ENCODE results near the gene COA8. TPM values are rescaled to one million over a fixed set of nuclear protein-coding genes. Genes with fewer than 3 reads are reported as not detected.
A peak's percentile ranks its signal among the peaks of the same experiment; 100 is the strongest.

Gene COA8
- total and polyA plus RNA-seq, 12 donors: 4.9 to 59.6 (median 33.0) TPM

DNA sequence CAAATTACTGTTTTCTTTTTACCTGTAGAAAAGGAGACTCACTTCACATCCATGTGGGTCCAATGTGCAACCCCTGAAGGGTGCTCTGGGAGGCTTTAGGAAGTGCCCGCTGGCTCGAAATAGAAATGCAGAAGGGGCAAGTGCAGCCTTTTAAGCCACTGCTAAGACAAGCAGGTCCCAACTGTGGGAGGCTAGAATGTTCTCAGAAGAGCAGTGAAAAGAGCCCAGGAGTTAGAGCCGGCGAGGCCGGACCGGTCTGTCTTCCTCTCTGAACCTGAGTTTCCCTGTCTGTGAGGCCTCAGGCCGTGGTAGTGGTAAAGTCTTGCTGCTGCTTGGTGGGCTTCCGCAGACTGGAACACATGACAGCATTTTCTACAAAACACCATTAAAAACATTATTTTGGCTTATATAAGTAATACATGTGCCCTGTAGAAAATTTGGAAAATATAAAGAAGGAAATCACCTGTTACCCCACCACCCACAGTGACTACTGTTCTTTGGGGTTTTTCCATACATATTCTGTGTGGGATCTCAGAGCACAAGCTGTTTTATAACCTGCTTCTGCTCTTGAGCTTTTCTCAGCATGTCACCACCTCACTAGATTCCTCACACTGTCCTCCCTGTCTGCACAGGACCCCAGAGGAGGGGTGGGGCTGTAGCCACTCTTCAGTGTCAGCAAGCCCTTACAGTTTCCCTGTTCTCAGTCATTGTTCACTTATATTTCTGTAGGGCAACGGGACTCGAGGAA is 46.2 kb upstream of the COA8 start:
- WGBS, 4 donors: 69 to 75% (median 73%) methylated on average over 10 of the region's 10 CpGs
- DNase-seq: peak in 1 of 7 donors; percentile 14
- Histone ChIP-seq H3K36me3 (replicated peaks in 1 of 2) (no peaks in the 10 kb centered on the region), H3K27ac (no peak overlapping the region), H3K4me1 (replicated peaks in 1 of 2) (peaks cover 11 to 39% of the 10 kb centered on the region in 2 donors), H3K27me3 (no peaks in the 10 kb centered on the region), H3K4me3 (no peak overlapping the region), H3K9me3 (replicated peaks in 1 of 3) (no peaks in the 10 kb centered on the region)
- intact Hi-C loops (cut with DNase I): no loop called here
- TF ChIP-seq POLR2A (IDR thresholded peaks at IDR 0.05) (no peak), CTCF (IDR thresholded peaks at IDR 0.05) (no peak)

DNA sequence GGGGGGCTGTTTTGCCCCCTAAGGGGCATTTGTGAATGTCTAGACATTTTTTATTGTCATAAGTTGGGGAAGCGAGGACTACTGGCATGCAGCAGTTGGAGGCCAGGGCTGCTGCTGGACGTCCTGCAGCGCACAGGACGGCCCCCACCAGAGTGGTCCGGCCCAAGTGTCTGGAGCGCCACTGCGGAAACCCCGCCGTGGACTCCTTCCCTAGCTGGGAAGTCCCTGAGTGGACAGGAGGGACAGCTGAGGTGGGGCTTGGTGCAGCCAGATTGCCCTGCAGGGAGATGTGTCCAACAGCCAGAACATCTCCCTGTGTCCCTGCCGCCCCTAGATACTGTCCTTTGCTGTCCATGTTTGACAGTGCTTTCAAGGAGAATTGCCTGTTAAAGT is 45.6 kb upstream of the COA8 start:
- no peaks in the 10 kb centered on the region for H3K9me3 ChIP-seq (replicated peaks in 1 of 3)
- H3K27me3 ChIP-seq: no peaks in the 10 kb centered on the region
- WGBS, 4 donors: 74 to 100% (median 83%) methylated on average over 1 to 10 of the region's 10 CpGs
- no peak overlapping the region for H3K4me3 ChIP-seq
- peaks cover 16 to 45% of the 10 kb centered on the region in 2 donors for H3K4me1 ChIP-seq (replicated peaks in 1 of 2)
- peak in 1 of 7 donors; percentile 14 for DNase-seq
- no peak overlapping the region for H3K27ac ChIP-seq
- intact Hi-C loops (cut with DNase I): no loop called here
- no peak for TF ChIP-seq CTCF (IDR thresholded peaks at IDR 0.05)
- no peak for TF ChIP-seq POLR2A (IDR thresholded peaks at IDR 0.05)
- no peaks in the 10 kb centered on the region for H3K36me3 ChIP-seq (replicated peaks in 1 of 2)

GRCh38 chr14:103517721-103518421 is 44.9 kb upstream of the COA8 start:
- peak in 5 of 7 donors; percentile 45 to 69 (median 63) for DNase-seq
- Histone ChIP-seq H3K9me3 (replicated peaks in 1 of 3) (no peaks in the 10 kb centered on the region), H3K4me1 (replicated peaks in 1 of 2) (peaks cover 18 to 42% of the 10 kb centered on the region in 2 donors), H3K27me3 (no peaks in the 10 kb centered on the region), H3K27ac (peak overlapping the region in 4 of 5 donors; percentile 5 to 89 (median 51)), H3K36me3 (replicated peaks in 1 of 2) (no peaks in the 10 kb centered on the region), H3K4me3 (no peak overlapping the region)
- TF ChIP-seq CTCF (IDR thresholded peaks at IDR 0.05) (no peak), POLR2A (IDR thresholded peaks at IDR 0.05) (no peak)
- intact Hi-C loops (cut with DNase I): no loop called here
- 38 to 56% (median 42%) methylated on average over 10 to 20 of the region's 20 CpGs for WGBS, 4 donors

DNA sequence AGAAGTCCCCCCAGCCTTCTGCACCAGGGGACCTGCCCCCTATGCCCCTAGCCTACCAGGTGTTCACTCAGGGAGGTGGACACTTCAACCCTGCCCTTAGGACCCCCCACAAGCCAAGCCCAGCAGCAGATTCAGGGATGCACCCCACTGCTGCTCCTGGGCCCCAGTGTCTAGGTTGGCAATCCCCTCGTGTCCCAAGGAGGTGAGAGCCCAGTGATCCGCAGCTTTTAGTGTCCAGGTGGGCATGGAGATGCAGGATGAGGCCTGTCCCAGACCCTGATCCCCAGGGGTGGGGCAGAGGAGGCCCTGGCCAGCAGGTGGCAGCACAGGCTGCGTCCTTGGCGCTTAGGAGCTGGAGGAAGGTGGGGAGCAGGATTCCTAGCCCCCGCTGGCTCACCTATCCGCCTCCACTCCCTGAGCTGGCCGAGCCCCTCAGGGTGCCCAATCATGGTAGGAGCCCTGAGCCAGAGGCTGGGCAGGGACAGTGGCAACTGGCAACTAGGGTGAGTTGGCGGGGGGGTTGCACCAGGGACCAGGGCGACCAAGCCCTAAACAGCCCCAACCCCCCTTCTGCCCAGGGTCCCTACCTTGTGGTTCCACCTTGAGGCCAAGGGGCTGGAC is 44.2 kb upstream of the COA8 start:
- H3K27me3 ChIP-seq: no peaks in the 10 kb centered on the region
- TF ChIP-seq CTCF (IDR thresholded peaks at IDR 0.05): peak; percentile 79 to 93 (median 86)
- TF ChIP-seq POLR2A (IDR thresholded peaks at IDR 0.05): no peak
- intact Hi-C loops (cut with DNase I): no loop called here
- peak in 6 of 7 donors; percentile 62 to 82 (median 72) for DNase-seq
- H3K4me1 ChIP-seq (replicated peaks in 1 of 2): peaks cover 24 to 47% of the 10 kb centered on the region in 2 donors
- peak overlapping the region in 4 of 5 donors; percentile 20 to 89 (median 52) for H3K27ac ChIP-seq
- no peak overlapping the region for H3K4me3 ChIP-seq
- no peaks in the 10 kb centered on the region for H3K9me3 ChIP-seq (replicated peaks in 1 of 3)
- H3K36me3 ChIP-seq (replicated peaks in 1 of 2): no peaks in the 10 kb centered on the region
- 36 to 52% (median 42%) methylated on average over 7 to 9 of the region's 9 CpGs for WGBS, 4 donors
